GM10847 (cell line): Measurements from ENCODE around the gene PMPCA.

ENCODE experiments used
- POLR2A ChIP-seq: IDR thresholded peaks from 2 replicates; pipeline ENCODE4 v1.6.1; 2011; ENCODE audit not compliant: insufficient read length; ENCODE audit errors: extremely low read depth

PMPCA gene

GRCh38 chr9:136370037-136370436 is 40.4 kb upstream of the PMPCA start:
- TF ChIP-seq POLR2A: no peak

GRCh38 chr9:136370687-136371532 is 39.5 kb upstream of the PMPCA start:
- no peak for TF ChIP-seq POLR2A

- TF ChIP-seq POLR2A: no peak
These were observed 39.0 kb upstream of the PMPCA start for GRCh38 chr9:136371533-136371880.

- TF ChIP-seq POLR2A: no peak
These were observed 38.5 kb upstream of the PMPCA start for GRCh38 chr9:136372006-136372405.

GRCh38 chr9:136372561-136373299 is 37.7 kb upstream of the PMPCA start:
- TF ChIP-seq POLR2A: no peak

- TF ChIP-seq POLR2A: no peak
These were observed 36.9 kb upstream of the PMPCA start, which contains the start of gene CARD9 for GRCh38 chr9:136373300-136374182. CARD9 (minus strand) TSS chr9:136373669; CDS start chr9:136372078, 1,591 bp downstream.

- no peak for TF ChIP-seq POLR2A
These were observed 36.3 kb upstream of the PMPCA start for GRCh38 chr9:136374183-136374575.

- TF ChIP-seq POLR2A: no peak
These were observed 35.4 kb upstream of the PMPCA start for GRCh38 chr9:136375096-136375495.

GRCh38 chr9:136376457-136376856 is 34.0 kb upstream of the PMPCA start:
- no peak for TF ChIP-seq POLR2A

- TF ChIP-seq POLR2A: no peak
These were observed 32.9 kb upstream of the PMPCA start for GRCh38 chr9:136377341-136378169.

- no peak for TF ChIP-seq POLR2A
These were observed 32.1 kb upstream of the PMPCA start for GRCh38 chr9:136378170-136379002.

GRCh38 chr9:136379003-136379287 is 31.5 kb upstream of the PMPCA start:
- no peak for TF ChIP-seq POLR2A

- no peak for TF ChIP-seq POLR2A
These were observed 31.1 kb upstream of the PMPCA start for GRCh38 chr9:136379401-136379800.

- TF ChIP-seq POLR2A: no peak
These were observed 30.6 kb upstream of the PMPCA start for GRCh38 chr9:136379891-136380290.
